HCT116 (cell line): Measurements from ENCODE around the gene DMD. TPM values are rescaled to one million over a fixed set of nuclear protein-coding genes. Genes with fewer than 3 reads are reported as not detected.

Source experiments
- ATAC-seq: fragments of 200-7000 bp; cut with Tn5 transposase; 2 replicates; pipeline ENCODE4 v1.9.1; 2020; ENCODE audit warnings: mild to moderate bottlenecking, moderate library complexity
- BruUV-seq: library from RNA; stranded (reverse); fragments of 400-500 nt; replicated peaks from 2 replicates; lab custom pipeline; 2021; lab: Mats Ljungman, UMichigan
- CTCF ChIA-PET: fragments of 300-600 bp; sonication (Branson Sonifier 250); formaldehyde crosslinking; loops from one replicate; lab custom pipeline; 2021; ENCODE audit warnings: antibody characterized with exemption; lab: Charles Lee
- POLR2A ChIA-PET: fragments of 300-600, 350-600 bp; sonication (Branson Sonifier 250); formaldehyde crosslinking; loops from one replicate; lab custom pipeline; 2021; ENCODE audit warnings: antibody characterized with exemption; lab: Charles Lee
- RAD21 ChIA-PET, 2 experiments: fragments of 300-600 bp; sonication (Branson Sonifier 250); formaldehyde crosslinking; loops; one replicate each; lab custom pipeline; 2023; ENCODE audit warnings: low total read pairs in 2 of 2; ENCODE audit not compliant: uncharacterized antibody in 2 of 2, unreplicated experiment in 2 of 2, low non-redundant PET in 1 of 2; lab: Charles Lee
- DNase-seq: peaks from one replicate; pipeline ENCODE4 v3.0.0-alpha.2; 2010; ENCODE audit warnings: low read depth, low spot score
- H2AFZ ChIP-seq: fragments of 200-600 bp; shearing (Covaris generic), sonication (generic); 2 replicates; pipeline ENCODE4 v1.6.1; 2017; ENCODE audit warnings: low read depth, mixed run types, mixed read lengths, antibody characterized with exemption, low read length; ENCODE audit not compliant: poor library complexity, severe bottlenecking
- H3K27ac ChIP-seq: 2 replicates; pipeline ENCODE4 v1.5.1; 2012; ENCODE audit warnings: low read depth, low read length
- H3K27me3 ChIP-seq: fragments of 200-600 bp; sonication (generic); 2 replicates; pipeline ENCODE4 v1.6.1; 2016; ENCODE audit warnings: mixed run types, low read length, mixed read lengths; ENCODE audit not compliant: insufficient read depth
- H3K36me3 ChIP-seq, 2 experiments: fragments of 200-500 bp in 1 of 2; fragments of 200-600 bp in 1 of 2; sonication (Bioruptor generic) in 1 of 2; sonication (generic) in 1 of 2; 2 replicates each; pipeline versions ENCODE4 v1.5.1 to v1.6.1; 2014 to 2016; ENCODE audit warnings: low read length in 2 of 2, inconsistent platforms in 1 of 2, mixed read lengths in 1 of 2, mixed run types in 1 of 2; ENCODE audit not compliant: insufficient read depth in 2 of 2, control insufficient read depth in 1 of 2
- H3K4me1 ChIP-seq, 2 experiments: fragments of 200-600 bp in 1 of 2; sonication (generic) in 1 of 2; 2 replicates each; pipeline versions ENCODE4 v1.5.1 to v1.6.1; 2012 to 2017; ENCODE audit warnings: low read length in 2 of 2, inconsistent platforms in 1 of 2, mild to moderate bottlenecking in 1 of 2, mixed read lengths in 1 of 2, mixed run types in 1 of 2, moderate library complexity in 1 of 2; ENCODE audit not compliant: insufficient read depth in 2 of 2, control insufficient read depth in 1 of 2
- H3K4me2 ChIP-seq: fragments of 200-600 bp; sonication (generic); 2 replicates; pipeline ENCODE4 v1.6.1; 2017; ENCODE audit warnings: mixed run types, low read length, mixed read lengths
- H3K4me3 ChIP-seq, 2 experiments: fragments of 200-600 bp in 1 of 2; sonication (generic) in 1 of 2; replicated peaks in 1 of 2; 2 replicates each; pipeline ENCODE4 v1.5.1; 2011 to 2016; ENCODE audit warnings: low read length in 2 of 2, control low read depth in 1 of 2, low read depth in 1 of 2, mild to moderate bottlenecking in 1 of 2, mixed read lengths in 1 of 2, mixed run types in 1 of 2
- H3K79me2 ChIP-seq: fragments of 200-600 bp; sonication (generic); 2 replicates; pipeline ENCODE4 v1.6.1; 2017; ENCODE audit warnings: mild to moderate bottlenecking, mixed run types, low read length, moderate library complexity, mixed read lengths; ENCODE audit not compliant: insufficient read depth
- H3K9ac ChIP-seq: fragments of 200-600 bp; sonication (generic); 2 replicates; pipeline ENCODE4 v1.6.1; 2016; ENCODE audit warnings: low read length, mixed read lengths
- H3K9me2 ChIP-seq: fragments of 200-600 bp; sonication (generic), shearing (Covaris generic); 2 replicates; pipeline ENCODE4 v1.6.1; 2017; ENCODE audit warnings: mixed run types, mild to moderate bottlenecking, moderate library complexity; ENCODE audit not compliant: insufficient read depth
- H3K9me3 ChIP-seq, 2 experiments: fragments of 200-500 bp in 1 of 2; fragments of 200-600 bp in 1 of 2; sonication (Bioruptor generic) in 1 of 2; sonication (generic) in 1 of 2; 2 replicates each; pipeline ENCODE4 v1.6.1; 2014 to 2017; ENCODE audit warnings: low read length in 2 of 2, mixed read lengths in 2 of 2, inconsistent platforms in 1 of 2, low read depth in 1 of 2, mild to moderate bottlenecking in 1 of 2, mixed run types in 1 of 2, moderate library complexity in 1 of 2; ENCODE audit not compliant: control insufficient read depth in 1 of 2, insufficient read depth in 1 of 2
- H4K20me1 ChIP-seq: fragments of 200-600 bp; sonication (generic), shearing (Covaris generic); 2 replicates; pipeline ENCODE4 v1.6.1; 2017; ENCODE audit warnings: mixed run types, mild to moderate bottlenecking, moderate library complexity; ENCODE audit not compliant: insufficient read depth
- ELF1 ChIP-seq: IDR thresholded peaks from 2 replicates; pipeline ENCODE4 v1.6.1; 2012; ENCODE audit warnings: low read depth, borderline replicate concordance
- EZH2phosphoT487 ChIP-seq: fragments of 200-600 bp; IDR thresholded peaks from 2 replicates; pipeline ENCODE4 v1.6.1; 2018; ENCODE audit warnings: antibody characterized with exemption, borderline replicate concordance
- FOSL1 ChIP-seq: IDR thresholded peaks from 2 replicates; pipeline ENCODE4 v1.6.1; 2012; ENCODE audit warnings: low read depth
- RAD21 ChIP-seq: IDR thresholded peaks from 2 replicates; pipeline ENCODE4 v1.6.1; 2012; ENCODE audit warnings: low read depth, mild to moderate bottlenecking
- REST ChIP-seq: IDR thresholded peaks from 2 replicates; pipeline ENCODE4 v1.6.1; 2012; ENCODE audit warnings: low read depth
- SIN3A ChIP-seq: IDR thresholded peaks from 2 replicates; pipeline ENCODE4 v1.6.1; 2012; ENCODE audit warnings: low read depth
- SP1 ChIP-seq: IDR thresholded peaks from 2 replicates; pipeline ENCODE4 v1.6.1; 2012; ENCODE audit warnings: low read depth
- TCF7L2 ChIP-seq: IDR thresholded peaks from 2 replicates; pipeline ENCODE4 v1.7.0; 2011; ENCODE audit warnings: borderline replicate concordance, inconsistent platforms; ENCODE audit not compliant: insufficient read depth, insufficient read length; ENCODE audit errors: extremely low read depth
- YY1 ChIP-seq: IDR thresholded peaks from 2 replicates; pipeline ENCODE4 v1.6.1; 2011; ENCODE audit warnings: low read length, low read depth, moderate library complexity, mild to moderate bottlenecking; ENCODE audit not compliant: insufficient replicate concordance; ENCODE audit errors: extremely low read depth
- ZFX ChIP-seq: fragments of 450-650 bp; IDR thresholded peaks from 2 replicates; pipeline ENCODE4 v1.6.1; 2017
- ZNF274 ChIP-seq: fragments of 200-500 bp; sonication (Bioruptor generic); IDR thresholded peaks from 2 replicates; pipeline ENCODE4 v1.6.1; 2014; ENCODE audit warnings: mild to moderate bottlenecking, low read depth, low read length, inconsistent platforms
- intact Hi-C: fragments of 100-400 bp; cut with micrococcal nuclease; formaldehyde crosslinking; loops from 2 replicates; pipeline ENCODE4 v1.10.0; 2022
- total RNA-seq: library from RNA; stranded (reverse); gene quantifications from one replicate; pipeline ENCODE4 v1.2.1, GENCODE V29; 2021; ENCODE audit not compliant: unreplicated experiment

DMD gene
- total RNA-seq, 1 experiment from 2014 or later, result 0.05 TPM

GRCh38 chrX:31796624-31797023, 1414.7 kb downstream of the DMD start:
- H3K27ac ChIP-seq, result no peak overlapping the region
- H3K4me3 ChIP-seq, result no peak overlapping the region
- intact Hi-C loops, result no loop called here
- TF ChIP-seq ELF1 (no peak), SIN3A (no peak), ZNF274 (no peak), RAD21 (no peak), SP1 (no peak), YY1 (no peak), REST (no peak), TCF7L2 (no peak), EZH2phosphoT487 (no peak), FOSL1 (no peak), ZFX (no peak)
- TF ChIP-seq, all 23 proteins: peak for 0
- ATAC-seq (no peak), DNase-seq (no peak)
- CTCF ChIA-PET, result no interaction called here
- Histone ChIP-seq H3K9ac (no peak overlapping the region), H3K9me2 (no peaks in the 10 kb centered on the region), H3K4me2 (no peak overlapping the region), H3K79me2 (no peaks in the 10 kb centered on the region), H3K4me1 (no peaks in the 10 kb centered on the region), H3K27me3 (no peaks in the 10 kb centered on the region), H2AFZ (no peak overlapping the region), H3K36me3 (no peaks in the 10 kb centered on the region), H4K20me1 (no peaks in the 10 kb centered on the region), H3K9me3 (no peaks in the 10 kb centered on the region)
- RAD21 ChIA-PET, result no interaction called here
- BruUV-seq, result no TSS peak
- POLR2A ChIA-PET, result no interaction called here
